NCI-H1436 (cell line): ENCODE measurements around the gene SH3GL1.
A peak's percentile ranks its signal among the peaks of the same experiment; 100 is the strongest.

ENCODE experiments used
- DNase-seq: peaks from one replicate; lab custom pipeline; 2025; lab: John Stamatoyannopoulos, UW

SH3GL1 gene

GRCh38 chr19:4375164-4376027 lies 25.0 kb downstream of the SH3GL1 start:
- DNase-seq, result peak; percentile 44

GRCh38 chr19:4374498-4375163 lies 25.7 kb downstream of the SH3GL1 start:
- DNase-seq, result no peak

- no peak for DNase-seq
Observed at GRCh38 chr19:4373601-4374497, 26.5 kb downstream of the SH3GL1 start.

- no peak for DNase-seq
Observed at GRCh38 chr19:4373013-4373367, 27.4 kb downstream of the SH3GL1 start.

- no peak for DNase-seq
Observed at GRCh38 chr19:4372165-4373012, 28.0 kb downstream of the SH3GL1 start.

GRCh38 chr19:4371247-4372164 lies 28.8 kb downstream of the SH3GL1 start:
- DNase-seq, result no peak

- DNase-seq, result no peak
Observed at GRCh38 chr19:4370418-4371041, 29.8 kb downstream of the SH3GL1 start.

GRCh38 chr19:4369888-4370260 lies 30.5 kb downstream of the SH3GL1 start:
- DNase-seq, result no peak

GRCh38 chr19:4369109-4369887 lies 31.0 kb downstream of the SH3GL1 start:
- DNase-seq, result no peak

GRCh38 chr19:4368128-4368820 lies 32.1 kb downstream of the SH3GL1 start:
- no peak for DNase-seq

- DNase-seq, result no peak
Observed at GRCh38 chr19:4367781-4368127, 32.6 kb downstream of the SH3GL1 start.

- DNase-seq, result no peak
Observed at GRCh38 chr19:4367336-4367723, 33.0 kb downstream of the SH3GL1 start.

GRCh38 chr19:4366666-4367335 lies 33.5 kb downstream of the SH3GL1 start:
- DNase-seq, result no peak

- no peak for DNase-seq
Observed at GRCh38 chr19:4365791-4366665, 34.3 kb downstream of the SH3GL1 start.

GRCh38 chr19:4365341-4365740 lies 35.0 kb downstream of the SH3GL1 start:
- no peak for DNase-seq

GRCh38 chr19:4363571-4364304 lies 36.6 kb downstream of the SH3GL1 start:
- no peak for DNase-seq
